ENCODE data around the gene NR3C2. TPM values are rescaled to one million over a fixed set of nuclear protein-coding genes. Genes with fewer than 3 reads are reported as not detected.

Gene NR3C2
- polyA plus RNA-seq, 1 of the 3 experiments (the other 2 are of a cell fraction) = 0.02 TPM

GRCh38 chr4:148030193-148030873, 411.9 kb downstream of the NR3C2 start (continued):
- TF ChIP-seq NRF1 (IDR thresholded peaks at IDR 0.05; ENCODE audit: low read depth, low read length) (no peak), RCOR1 (IDR thresholded peaks at IDR 0.05; ENCODE audit: low read length) (no peak), TAF1 (IDR thresholded peaks at IDR 0.05; ENCODE audit: borderline replicate concordance, low read depth, low read length) (no peak), RXRA (IDR thresholded peaks at IDR 0.05; ENCODE audit: borderline replicate concordance, low read depth) (no peak), ZBTB33 (IDR thresholded peaks at IDR 0.05; ENCODE audit: borderline replicate concordance, low read depth) (no peak), YY1 (IDR thresholded peaks at IDR 0.05; ENCODE audit: low read depth) (no peak)

GRCh38 chr4:148029781-148030180, 412.4 kb downstream of the NR3C2 start:
- H3K36me3 ChIP-seq (replicated peaks in 1 of 2; ENCODE audit: control insufficient read depth in 1 of 2, insufficient read depth in 2 of 2, low read length in 1 of 2) = peaks cover 0 to 10% of the 10 kb centered on the region in 2 experiments
- H3K4me2 ChIP-seq = no peak overlapping the region
- no peaks in the 10 kb centered on the region for H3K9me3 ChIP-seq
- DNase-seq = no peak
- no peaks in the 10 kb centered on the region for H3K9me2 ChIP-seq
- 96% methylated on average over 3 of the region's 3 CpGs for WGBS (ENCODE audit: low lambda C conversion rate)
- H4K20me1 ChIP-seq (ENCODE audit: insufficient read depth) = no peaks in the 10 kb centered on the region
- TF ChIP-seq FOSL2 (IDR thresholded peaks at IDR 0.05; ENCODE audit: borderline replicate concordance, low read depth) = no peak
- TF ChIP-seq NFIC (IDR thresholded peaks at IDR 0.05; ENCODE audit: borderline replicate concordance) = no peak
- no peak for TF ChIP-seq NRF1 (IDR thresholded peaks at IDR 0.05; ENCODE audit: low read depth, low read length)
- TF ChIP-seq SMC3 (IDR thresholded peaks at IDR 0.05; ENCODE audit: low read depth, low read length) = no peak
- TF ChIP-seq RCOR1 (IDR thresholded peaks at IDR 0.05; ENCODE audit: low read length) = no peak
- no peak for TF ChIP-seq REST (IDR thresholded peaks at IDR 0.05; ENCODE audit: low read depth, low read length)
- no peak for TF ChIP-seq FOXJ3 (CRISPR knock-in tag; IDR thresholded peaks at IDR 0.05)
- TF ChIP-seq RXRA (IDR thresholded peaks at IDR 0.05; ENCODE audit: borderline replicate concordance, low read depth) = no peak
- no peak for TF ChIP-seq EZH2phosphoT487 (IDR thresholded peaks at IDR 0.05; ENCODE audit: borderline replicate concordance, low read depth)
- H3K4me1 ChIP-seq (ENCODE audit: control insufficient read depth in 1 of 2, insufficient read depth in 2 of 2, low read depth in 1 of 2, low read length in 1 of 2) = no peaks in the 10 kb centered on the region
- H3K9ac ChIP-seq = no peak overlapping the region
- H3K4me3 ChIP-seq (ENCODE audit: low read depth in 2 of 2, low read length in 1 of 2) = no peak overlapping the region
- H2AFZ ChIP-seq (ENCODE audit: low read depth) = no peak overlapping the region
- H3K79me2 ChIP-seq (ENCODE audit: insufficient read depth) = peaks cover 8% of the 10 kb centered on the region; the same call in 1 of the 2 replicates
- H3K27me3 ChIP-seq (ENCODE audit: insufficient read depth) = no peaks in the 10 kb centered on the region
- no peak overlapping the region for H3K27ac ChIP-seq (ENCODE audit: low read depth in 2 of 2, low read length in 1 of 2)
- H3F3A ChIP-seq (replicated peaks; ENCODE audit: insufficient read depth) = no peaks in the 10 kb centered on the region
- CTCF ChIA-PET = interaction anchor here (0.8 kb wide), 1 partner anchor 12 kb away, joined by 3 read pairs; no protein-coding TSS in a partner anchor
- POLR2A ChIA-PET = no interaction called here

Measured in SK-N-SH (cell line).